Measurements from ENCODE around the gene OSBPL10.

OSBPL10 gene

DNA sequence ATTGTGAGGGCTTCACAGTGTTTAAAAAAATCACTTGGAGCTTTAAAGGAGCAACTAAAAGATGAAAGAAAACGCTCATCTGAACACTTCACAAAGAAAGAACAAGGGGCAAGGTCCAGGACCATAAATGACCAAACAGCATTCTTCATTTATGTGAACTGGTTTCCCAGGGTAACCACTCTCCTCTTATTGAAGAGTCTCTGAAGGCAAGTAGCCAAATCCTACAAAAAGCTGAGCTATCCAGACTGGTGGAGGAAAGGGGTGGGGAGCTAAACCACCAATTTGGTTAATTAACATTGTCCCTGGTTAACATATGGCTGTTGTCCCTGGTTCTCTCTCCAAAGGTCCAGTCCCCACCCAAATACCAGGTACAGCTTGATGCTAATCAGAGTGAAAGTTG lies 58.1 kb downstream of the OSBPL10 start:
- DNase-seq (ENCODE audit: low spot score) = no peak

DNA sequence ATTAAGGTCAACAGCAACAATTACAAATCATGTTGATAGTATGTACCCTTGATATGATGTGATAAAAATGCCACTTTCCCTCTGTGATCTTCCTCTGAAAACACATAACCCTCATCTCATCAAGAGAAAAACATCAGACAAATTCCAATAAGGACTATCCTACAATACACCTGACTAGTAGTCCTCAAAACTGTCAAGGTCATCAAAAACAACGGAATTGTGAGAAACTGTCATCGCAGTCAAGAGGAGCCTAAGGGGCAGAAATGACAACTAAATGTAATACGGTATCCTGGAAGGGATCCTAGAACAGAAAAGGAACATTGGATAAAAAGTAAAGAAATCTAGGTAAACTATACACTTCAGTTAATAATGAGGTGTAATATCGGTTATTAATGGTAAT lies 59.2 kb downstream of the OSBPL10 start:
- DNase-seq (ENCODE audit: low spot score) = no peak

DNA sequence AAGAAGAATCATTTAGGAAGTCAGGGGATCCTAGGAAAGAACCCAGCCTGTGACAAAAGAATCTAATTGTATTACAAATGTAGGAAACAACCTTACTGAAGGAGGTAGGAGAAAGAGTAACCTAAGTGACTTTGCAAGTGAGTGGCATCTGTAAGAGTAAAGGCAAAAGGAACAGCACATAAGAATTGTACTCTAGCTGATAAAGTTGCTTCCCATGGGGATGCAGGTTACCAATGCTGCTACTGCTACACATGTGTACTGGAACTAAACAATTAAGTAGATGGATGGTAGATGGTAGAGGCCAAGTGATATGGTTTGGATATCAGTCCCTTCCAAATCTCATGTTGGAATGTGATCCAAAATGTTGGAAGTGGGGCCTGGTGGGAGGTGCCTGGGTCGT lies 60.8 kb downstream of the OSBPL10 start:
- DNase-seq (ENCODE audit: low spot score) = no peak

DNA sequence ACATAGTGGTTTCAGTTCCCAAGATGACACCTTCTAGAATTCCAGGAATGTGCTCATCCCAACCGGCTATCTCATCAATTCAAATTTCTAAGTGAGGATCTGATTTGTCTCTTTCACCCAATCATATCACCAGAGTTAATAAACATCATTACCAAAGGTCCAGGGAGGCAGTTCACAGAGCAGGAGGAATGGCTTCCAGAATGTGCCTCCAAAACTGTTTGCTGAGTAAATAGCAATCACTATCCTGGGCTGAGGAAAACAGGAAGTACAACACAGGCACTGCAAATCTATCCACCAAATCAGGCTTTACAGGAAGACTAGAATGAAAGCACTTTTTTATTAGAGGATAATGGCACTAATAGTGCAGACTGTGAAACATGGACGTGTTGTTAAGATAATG lies 61.5 kb downstream of the OSBPL10 start:
- no peak for DNase-seq (ENCODE audit: low spot score)

DNA sequence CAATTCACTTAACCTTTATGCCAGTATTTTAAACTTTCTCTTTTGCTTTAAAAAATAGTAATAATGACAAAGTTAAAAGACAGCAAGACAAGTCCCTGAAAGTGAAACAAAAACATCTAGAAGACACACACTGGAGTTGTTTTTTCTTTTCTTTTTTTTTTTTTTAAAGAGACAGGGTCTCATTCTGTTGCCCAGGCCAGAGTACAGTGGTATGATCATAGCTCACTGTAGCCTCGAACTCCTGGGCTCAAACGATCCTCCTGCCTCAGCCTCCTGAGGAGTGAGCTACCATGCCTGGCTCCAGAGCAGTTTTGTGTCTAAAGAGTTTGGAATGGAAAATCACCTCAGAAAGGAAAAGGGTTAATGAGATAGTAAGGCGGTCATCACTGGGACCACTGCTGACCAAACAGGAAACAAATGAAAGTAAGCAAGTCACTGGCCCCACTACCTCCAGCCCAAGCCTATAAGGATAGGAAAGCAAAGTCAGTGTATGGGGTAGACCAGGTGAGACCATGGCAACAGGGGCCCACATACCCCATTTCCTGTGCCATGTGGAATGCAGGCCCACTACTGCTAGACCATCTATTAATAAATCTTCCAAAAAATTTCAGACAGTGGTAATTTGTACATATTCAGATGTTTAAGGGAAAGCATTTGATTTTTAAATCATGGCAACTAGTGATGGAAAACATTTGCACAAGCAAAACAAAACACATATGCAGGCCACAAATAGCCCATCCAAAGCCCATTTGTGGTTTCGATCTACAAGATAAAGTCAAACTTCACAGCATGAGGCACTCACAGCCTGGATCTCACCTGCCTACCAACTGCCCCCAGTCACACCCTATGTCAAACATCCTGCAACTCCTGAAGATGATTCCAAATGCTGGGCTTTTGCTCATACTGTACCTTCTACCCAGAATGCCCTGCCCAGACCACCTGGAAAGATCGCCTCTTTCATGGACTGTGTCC lies 62.6 kb downstream of the OSBPL10 start:
- no peak for DNase-seq (ENCODE audit: low spot score)

DNA sequence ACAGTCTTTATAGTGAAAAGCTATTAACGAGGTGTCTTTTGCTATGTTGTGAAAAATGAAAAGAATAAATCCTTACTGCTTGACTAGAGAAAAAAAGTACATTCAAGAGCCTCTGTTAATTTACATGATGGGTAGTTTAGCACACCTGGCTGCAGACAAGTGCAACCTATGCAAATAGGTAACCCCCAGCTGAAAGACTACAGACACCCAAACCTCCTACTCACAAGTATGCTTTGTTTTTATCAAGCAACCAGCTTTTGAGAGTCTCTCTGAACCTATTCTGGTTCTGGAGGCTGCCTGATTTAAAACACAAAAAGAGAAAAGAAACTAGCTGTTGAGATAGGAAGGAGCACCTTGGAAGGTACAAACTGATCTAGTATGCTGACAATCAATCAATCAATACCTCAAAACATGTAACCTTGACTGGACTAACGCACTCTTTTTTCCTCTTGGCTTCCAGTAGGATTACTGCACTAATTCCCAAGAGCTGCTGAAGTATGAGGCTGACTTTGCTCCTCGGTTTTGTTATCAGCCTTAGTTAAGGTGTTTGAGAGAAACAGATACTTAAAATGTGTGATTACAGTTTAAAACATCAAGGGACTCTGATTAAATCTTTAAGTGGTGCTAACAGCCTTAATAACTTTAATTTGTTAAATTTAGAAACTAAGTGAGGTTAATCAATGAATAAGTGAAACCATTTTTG lies 63.6 kb downstream of the OSBPL10 start:
- no peak for DNase-seq (ENCODE audit: low spot score)

DNA sequence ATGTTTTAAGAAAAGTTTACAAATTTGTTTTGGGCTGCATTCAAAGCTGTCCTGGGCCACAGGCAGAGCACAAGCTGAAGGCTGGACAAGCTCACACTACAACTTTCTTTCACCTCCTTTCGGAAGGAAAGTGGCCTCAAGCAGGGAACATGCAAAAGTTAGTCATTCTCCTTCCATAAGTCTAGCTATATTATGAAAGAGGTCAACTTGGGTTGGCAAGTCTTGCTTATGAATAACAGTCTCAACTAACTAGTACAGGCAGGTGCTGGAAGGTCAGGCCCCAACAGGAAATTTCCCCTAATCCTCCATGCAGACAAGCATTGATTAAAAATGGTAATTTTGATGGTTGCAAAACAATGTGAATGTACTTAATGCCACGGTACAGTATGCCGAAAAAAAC lies 69.4 kb downstream of the OSBPL10 start:
- DNase-seq (ENCODE audit: low spot score) = no peak

DNA sequence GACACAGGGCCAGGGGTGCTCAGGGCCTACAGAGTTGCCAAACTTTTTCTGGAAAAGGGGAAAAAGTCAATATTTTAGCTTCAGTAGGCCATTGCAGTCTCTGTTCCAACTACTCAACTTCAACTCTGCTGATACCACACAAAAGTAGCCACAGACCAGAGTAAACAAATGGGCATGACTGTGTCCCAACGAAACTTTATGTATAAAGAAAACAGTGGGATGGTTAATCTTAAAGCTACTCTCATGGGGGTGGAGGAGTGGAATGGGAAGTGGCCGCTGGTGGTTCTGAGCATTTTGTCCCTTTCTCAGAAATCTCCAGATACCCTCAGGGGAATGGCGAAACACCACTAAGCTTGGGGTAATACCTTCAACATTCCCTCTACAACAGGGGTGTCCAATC lies 69.9 kb downstream of the OSBPL10 start:
- no peak for DNase-seq (ENCODE audit: low spot score)

DNA sequence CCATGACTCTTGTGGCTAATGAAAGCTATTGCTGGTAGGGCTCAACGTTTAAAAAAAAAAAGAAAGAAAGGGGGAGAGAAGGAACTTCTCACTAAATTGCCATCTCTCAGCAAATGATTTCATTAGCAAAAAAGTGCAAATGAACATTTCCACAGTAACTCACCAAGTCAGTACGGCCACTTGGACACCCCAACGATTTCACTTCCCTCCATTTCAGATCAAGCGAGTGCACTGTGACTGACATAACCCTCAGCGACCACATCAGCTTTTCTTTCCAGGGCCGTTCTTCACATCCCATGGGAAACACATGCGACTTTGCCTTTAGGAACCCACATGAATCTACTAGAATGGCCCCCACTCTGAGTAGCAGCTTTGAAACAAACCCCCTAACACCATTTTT lies 71.6 kb downstream of the OSBPL10 start:
- DNase-seq (ENCODE audit: low spot score) = no peak

DNA sequence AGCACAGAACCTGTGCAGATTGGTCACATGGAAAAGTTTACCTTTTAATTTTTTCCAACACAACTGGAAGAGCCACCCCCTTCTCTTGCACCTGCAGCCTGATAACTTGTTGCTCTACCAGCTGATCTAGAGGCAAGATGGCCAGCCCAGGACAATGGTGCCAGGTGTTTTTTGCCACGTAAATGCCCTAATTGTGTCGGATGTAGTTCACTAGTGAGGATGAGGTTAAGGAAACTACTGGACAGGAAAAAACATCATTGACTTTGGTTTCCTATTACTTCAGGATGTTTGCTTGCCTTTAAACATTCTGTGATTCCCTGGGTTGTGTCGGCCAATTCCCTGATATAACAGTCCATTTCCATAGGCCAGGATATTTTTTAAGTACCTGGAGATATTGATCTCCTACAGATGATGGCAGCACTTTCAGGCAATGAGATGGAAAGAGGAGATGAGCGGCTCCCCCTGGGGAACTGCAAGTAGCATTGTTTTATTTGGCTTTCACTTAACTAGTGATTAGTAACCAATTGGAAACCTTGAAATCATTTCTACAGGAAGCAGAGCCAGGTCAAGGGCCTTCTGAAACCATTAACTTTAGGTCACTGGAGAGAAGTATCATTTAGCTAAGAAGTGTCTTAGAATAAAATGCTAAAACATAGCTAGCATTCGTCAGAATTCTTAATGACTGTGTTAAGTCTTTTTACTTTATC lies 72.5 kb downstream of the OSBPL10 start:
- DNase-seq (ENCODE audit: low spot score) = no peak

DNA sequence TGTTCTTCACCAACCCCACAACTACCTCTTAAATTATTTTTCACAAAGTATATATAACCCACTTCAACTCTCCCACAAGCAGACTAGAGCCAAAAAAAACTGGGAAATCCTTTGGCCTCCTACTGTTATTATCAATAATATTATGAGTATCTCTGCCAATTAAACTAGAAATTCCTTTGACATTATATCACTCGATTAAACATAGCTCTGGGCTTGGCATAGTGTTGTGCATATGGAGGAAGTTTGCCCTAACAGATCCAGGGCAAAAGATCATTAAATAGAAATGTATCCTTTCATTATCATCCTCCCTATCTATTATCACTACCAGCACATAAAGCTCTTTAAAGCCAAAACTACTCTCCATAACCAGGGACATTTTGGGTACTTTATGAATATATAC lies 74.9 kb downstream of the OSBPL10 start:
- DNase-seq (ENCODE audit: low spot score) = no peak

DNA sequence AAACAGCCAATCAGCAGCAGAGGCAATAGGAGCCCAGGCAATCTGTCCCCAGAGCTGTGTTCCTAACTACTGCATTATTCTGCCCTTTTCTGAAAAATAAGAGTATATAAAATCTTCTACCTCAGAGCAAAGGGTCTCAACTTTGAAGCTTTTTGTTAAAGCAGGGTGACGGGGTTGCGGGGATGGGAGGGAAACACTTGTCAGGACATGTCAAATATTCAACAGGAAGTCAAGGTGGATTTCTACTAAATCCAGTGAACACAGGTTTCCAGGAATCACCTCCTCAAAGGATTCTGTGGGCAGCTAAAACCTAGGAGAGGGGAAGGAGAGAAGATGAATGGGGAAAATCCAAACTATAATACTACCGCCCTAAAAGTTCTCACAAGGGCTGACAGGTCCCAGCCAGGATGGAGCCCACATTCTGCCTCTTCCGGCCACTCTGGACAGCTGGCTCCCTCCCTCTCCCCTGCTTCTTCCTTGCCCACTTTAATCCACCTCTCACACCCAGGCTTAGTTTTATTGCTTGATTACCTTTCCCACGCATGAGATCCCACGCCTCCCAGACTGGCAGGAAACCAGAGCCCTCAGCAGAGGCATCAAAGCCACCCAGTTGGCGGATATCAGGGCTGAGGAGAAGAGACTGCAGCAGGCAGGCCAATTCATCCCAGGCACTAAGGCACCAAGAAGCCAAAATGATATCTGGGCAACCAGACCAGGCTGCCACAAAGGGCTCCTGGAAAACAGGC lies 77.2 kb downstream of the OSBPL10 start:
- no peak for DNase-seq (ENCODE audit: low spot score)

DNA sequence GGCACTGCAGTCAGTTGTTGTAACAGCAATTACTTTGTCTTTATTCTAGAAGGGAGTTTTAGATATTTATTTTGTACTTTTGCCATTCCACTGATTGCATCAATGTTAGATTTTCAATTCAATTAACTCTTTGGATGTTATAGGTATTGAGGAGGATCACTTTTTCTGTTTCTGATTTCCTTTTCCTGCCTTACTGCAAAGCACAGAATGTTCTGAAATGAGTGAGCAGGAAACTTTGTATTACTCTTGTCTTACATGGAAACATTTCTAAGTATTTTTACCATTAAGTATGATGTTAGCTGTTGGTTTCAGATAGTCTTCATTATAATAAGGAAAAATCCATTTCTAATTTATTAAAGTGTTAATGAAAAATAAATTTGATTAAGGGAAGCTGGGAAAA lies 80.5 kb downstream of the OSBPL10 start:
- no peak for DNase-seq (ENCODE audit: low spot score)

DNA sequence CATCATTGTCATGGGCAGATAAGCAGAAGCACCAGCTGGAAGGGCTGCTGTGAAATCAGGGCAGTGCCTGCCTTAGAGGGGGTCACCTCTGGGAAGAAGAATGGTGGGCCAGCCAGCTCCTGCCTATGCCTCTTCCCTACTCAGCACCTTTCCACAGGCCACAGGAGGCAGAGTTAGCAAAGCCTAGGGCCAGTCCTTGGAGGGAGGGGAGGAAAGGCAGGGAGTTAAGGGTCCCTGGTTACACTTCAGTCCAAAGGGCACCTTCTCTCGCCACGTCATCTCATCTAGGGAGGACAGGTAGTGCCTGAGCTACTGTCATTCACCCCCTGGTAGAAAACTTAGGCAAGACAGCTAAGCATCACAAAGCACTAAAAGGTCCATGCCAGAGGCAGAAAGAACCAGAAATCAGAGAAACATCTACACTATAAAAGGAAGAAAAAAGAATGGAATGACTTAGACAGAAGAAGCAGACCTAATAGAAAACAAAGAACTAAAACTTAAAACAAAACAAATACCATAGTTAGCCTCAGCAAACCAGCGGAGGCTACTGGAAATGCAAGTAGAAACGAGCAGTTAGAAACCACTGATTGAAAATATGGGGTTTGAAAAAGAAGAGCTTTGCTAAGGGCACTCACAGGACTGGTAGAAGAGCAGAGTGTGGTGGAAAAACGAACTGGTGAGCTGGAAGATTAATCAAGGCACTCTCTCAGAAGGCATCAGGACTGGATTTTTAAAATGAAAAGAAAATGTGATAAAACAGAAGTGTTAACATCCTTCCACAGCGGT lies 84.2 kb downstream of the OSBPL10 start:
- DNase-seq (ENCODE audit: low spot score) = no peak

DNA sequence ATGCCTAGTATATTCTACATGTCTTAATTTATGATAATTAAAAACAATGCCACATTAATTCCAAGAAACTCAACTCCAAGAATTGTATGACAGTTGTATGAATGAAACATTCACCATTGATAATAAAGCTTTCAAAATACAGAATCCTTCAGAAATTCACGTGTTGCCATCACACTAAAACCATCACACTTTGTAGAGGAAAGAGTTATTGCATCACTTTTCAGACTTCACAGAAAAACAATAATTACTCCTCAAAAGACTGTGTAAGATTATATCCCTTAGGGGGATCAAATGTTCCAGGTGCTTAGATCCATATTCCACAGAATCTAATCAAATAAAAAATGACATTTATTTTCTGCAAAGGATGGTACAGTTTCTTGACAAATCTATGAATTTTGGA lies 85.0 kb downstream of the OSBPL10 start:
- DNase-seq (ENCODE audit: low spot score) = no peak

DNA sequence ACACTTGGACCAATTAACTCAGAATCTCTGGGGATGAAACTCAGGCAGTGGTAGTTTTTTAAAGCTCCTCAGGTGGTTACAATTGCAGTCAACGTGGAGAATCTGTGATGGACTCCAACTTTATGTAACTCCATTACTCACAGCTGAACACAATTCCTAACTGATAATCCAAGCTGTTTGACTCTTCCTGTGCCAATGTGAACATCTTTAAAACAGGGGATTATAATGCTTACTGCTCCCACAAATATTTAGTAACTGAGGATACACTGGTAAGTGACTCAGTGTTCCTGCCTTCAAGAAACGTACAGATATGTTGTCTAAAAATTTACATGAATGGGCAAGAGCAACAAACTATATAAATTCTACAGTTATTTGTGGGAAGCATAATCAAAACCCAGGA lies 85.6 kb downstream of the OSBPL10 start:
- no peak for DNase-seq (ENCODE audit: low spot score)

DNA sequence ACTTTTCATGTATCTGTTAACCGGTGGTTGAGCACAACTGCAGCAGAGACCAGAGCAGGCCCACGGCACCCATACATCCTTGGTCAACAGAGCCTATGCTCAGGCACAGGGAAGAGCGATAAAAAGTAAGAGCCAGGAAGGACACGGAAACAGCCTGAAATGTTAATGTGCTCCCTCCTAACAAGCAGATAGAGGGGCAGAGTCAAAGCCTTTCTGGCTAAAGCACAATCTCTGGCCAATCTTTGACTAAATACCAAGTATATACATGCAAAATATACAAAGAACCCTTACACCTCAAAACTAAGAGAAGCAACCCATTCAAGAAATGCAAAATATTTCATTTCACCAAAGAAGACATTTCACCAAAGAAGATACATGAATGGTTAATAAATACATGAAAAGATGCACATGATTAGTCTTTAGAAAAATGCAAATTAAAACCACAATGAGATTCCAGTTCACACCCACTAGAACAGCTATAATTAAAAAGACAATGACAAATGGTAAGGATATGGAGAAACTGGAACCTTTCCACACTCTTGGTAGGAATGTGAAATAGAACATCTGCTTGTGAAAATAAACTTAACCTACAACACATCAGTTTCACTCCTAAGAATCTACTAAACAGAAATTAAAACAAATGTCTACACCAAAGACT lies 88.0 kb downstream of the OSBPL10 start:
- no peak for DNase-seq (ENCODE audit: low spot score)

DNA sequence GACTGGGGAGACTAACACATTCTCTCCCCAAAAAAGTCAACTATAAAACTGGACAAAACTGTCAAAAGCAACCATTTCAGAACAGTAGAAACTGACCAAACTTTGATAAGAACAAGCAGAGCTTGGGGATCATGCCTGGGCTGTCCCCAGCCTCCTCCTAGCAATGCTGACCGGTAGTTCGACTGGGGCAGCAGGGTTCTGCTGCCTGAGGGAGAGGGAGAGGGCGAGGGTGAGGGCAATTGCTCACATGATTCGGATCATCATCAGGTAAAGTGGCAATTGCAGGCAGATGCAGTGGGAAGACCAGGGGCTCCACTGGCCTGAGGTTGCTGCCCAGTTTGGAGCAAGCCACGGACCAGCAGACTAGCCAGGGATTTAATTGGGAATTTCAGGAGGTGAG lies 88.6 kb downstream of the OSBPL10 start:
- DNase-seq (ENCODE audit: low spot score) = no peak

DNA sequence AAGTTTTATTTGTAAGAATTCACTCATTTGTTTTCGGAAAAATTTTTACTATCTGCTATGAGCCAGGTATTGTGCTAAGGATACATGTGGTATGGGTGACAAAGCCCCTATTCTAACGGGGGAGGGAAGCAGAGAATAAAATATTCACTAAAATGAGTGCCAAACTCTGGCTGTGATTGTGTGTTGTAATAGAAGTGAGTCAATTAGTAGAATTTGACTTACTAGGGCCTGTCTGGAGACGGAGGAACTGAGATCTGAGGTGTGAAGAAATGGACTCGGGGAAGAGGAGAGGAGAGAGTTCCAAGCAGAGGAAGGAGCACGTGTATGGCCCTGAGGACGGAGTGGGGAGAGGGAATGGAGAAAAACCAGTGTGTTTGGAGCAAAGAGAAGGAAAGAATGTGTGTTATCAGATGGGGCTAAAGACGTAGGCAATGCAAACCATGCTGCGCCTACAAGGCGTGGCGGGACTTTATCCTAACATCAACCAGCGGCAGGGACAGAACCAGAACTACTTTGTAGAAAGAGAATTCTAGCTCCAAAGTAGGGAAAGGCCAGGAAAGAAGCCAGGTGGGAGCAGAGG lies 89.1 kb downstream of the OSBPL10 start:
- no peak for DNase-seq (ENCODE audit: low spot score)

DNA sequence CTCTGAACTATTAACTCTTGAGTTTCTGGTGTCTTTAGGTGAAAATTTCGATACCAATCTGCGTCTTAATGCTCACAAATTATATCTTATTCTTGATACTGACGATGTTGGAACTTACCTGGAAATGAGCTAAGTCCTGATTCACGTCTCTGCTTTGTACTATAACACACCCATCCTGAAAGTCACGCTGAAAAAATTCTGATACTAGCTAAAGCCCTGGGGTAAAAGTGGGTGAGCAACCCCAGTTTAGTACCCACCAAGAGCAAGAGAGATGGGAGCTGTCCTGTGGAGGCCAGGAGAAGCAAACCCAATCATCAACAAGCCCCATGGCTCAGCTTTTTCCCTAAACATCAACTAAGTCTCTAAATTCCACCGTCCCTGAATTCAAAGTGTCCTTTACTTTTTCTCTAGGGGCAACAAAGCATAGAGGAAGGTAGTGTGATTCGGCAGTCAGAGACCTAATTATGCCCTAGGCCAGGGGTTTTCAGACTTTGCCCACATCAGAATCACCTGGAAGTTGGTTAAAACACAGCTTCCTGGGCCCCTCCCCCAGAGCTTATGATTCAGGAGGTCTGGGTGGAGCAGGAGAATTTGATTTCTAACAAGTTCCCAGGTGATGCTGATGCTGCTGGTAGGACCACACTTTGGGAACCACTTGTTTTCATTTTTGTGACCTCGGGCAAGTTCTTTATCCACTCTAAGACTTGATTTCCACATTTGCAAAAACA lies 90.2 kb downstream of the OSBPL10 start:
- DNase-seq (ENCODE audit: low spot score) = no peak

All from left forelimb (tissue), 1 donor.